22Rv1 (cell line): ENCODE data around the gene HDAC10.

Experiments used
- H3K27ac ChIP-seq: fragments of 450-650 bp; 2 replicates; pipeline ENCODE4 v1.5.1; 2017
- ZFX ChIP-seq: fragments of 450-650 bp; IDR thresholded peaks from 2 replicates; pipeline ENCODE4 v1.6.1; 2017; ENCODE audit warnings: antibody characterized with exemption, borderline replicate concordance
- TF ChIP-seq, protein P1 (sequence below): fragments of 450-650 bp; IDR thresholded peaks from 2 replicates; pipeline ENCODE4 v1.5.1; 2017; ENCODE audit warnings: mild to moderate bottlenecking

Gene HDAC10

DNA sequence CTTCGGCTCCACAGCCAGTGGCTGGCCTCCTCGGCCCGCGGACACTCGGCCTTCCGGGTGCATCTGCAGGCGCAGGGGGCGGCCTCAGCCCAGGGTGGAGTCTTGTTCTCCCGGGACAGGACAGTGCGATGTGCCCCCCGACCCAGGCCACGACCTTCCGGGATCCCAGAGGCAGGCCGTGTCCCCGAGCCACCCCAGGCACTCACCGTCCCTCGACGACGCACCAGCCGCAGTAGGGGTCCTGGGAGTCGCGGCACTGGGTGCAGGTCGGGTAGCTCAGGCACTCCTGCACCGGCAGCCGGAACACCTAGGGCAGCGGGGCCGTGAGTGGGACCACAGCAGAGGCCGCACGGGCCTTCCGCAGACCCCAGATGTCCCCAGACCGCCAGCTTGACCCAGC, 36.7 kb upstream of the HDAC10 start:
- TF ChIP-seq, protein P1, sequence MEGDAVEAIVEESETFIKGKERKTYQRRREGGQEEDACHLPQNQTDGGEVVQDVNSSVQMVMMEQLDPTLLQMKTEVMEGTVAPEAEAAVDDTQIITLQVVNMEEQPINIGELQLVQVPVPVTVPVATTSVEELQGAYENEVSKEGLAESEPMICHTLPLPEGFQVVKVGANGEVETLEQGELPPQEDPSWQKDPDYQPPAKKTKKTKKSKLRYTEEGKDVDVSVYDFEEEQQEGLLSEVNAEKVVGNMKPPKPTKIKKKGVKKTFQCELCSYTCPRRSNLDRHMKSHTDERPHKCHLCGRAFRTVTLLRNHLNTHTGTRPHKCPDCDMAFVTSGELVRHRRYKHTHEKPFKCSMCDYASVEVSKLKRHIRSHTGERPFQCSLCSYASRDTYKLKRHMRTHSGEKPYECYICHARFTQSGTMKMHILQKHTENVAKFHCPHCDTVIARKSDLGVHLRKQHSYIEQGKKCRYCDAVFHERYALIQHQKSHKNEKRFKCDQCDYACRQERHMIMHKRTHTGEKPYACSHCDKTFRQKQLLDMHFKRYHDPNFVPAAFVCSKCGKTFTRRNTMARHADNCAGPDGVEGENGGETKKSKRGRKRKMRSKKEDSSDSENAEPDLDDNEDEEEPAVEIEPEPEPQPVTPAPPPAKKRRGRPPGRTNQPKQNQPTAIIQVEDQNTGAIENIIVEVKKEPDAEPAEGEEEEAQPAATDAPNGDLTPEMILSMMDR: no peak
- TF ChIP-seq ZFX: no peak
- H3K27ac ChIP-seq: no peak overlapping the region

DNA sequence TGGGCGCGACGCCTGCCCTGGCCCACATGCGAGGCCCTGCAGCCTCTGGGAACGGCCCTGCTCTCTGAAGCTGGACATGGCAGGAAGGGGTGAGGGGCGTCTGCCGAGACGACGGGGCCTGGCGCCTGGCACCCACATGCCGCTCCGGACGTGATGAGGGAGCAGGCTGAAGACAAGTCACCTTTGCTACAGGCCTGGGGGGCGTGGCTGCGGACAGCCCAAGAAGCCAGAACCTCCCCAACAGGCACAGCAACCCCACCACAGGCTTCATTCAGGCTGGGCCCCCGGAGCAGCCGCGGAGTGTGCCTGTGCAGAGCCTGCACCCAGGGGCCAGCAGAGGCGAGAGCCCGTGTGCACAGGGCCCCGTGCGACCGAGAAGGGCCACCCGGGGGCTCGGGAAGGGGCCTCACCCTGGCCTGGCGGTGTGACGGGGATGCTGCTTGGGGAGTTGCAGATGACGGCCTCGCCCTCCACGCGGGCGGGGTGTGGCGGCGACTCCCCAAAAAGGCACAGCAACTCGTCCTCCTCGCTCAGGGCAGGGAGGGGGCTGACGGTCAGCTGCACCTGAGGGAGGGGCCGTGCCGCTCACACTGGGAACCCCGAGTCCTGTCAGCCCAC, 35.7 kb upstream of the HDAC10 start:
- H3K27ac ChIP-seq: no peak overlapping the region
- TF ChIP-seq, protein P1: no peak
- TF ChIP-seq ZFX: no peak

DNA sequence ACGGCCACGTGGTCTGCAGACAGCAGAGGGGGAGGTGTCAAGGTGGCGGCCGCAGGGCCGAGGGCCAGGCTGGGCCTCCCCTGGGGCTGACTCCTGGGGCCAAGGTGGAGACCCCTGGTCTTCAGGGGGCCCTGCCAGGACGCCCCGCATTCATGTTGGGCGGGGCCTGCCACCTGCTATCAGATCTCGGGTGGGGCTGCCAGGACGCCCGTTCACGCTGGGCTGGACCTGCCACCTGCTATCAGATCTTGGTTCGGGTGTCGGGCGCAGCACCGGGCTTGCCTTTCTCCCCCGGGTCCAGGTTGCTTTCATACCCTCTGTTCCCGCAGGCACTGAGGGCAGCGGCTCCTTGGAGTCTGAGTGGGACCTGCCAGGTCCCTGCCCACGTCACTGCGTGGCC, 35.2 kb upstream of the HDAC10 start:
- TF ChIP-seq ZFX: no peak
- TF ChIP-seq, protein P1: no peak

DNA sequence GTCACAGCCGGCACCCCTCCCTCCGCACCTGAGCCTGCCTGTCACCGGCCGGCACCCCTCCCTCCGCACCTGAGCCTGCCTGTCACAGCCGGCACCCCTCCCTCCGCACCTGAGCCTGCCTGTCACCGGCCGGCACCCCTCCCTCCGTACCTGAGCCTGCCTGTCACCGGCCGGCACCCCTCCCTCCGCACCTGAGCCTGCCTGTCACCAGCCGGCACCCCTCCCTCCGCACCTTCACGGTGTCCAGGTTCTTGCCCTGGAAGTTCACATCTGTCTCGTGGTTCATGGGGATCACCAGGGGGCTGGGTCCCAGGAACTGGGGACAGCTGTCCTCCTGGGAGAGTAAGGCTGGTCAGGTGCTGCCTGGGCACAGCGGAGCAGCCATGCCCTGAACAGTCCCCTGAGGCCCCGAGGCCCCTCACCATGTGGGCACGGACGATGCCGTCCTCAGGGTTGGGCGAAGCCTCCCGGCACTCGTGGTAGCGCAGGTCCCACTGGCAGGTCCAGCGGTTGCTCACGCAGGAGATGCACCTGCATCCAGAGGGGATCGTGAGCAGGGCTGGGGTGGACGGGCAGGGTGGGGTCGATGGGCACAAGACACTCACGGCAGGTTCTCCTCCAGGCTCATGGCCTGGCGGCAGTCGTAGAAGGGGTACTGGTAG, 34.6 kb upstream of the HDAC10 start:
- no peak overlapping the region for H3K27ac ChIP-seq
- TF ChIP-seq ZFX: no peak
- TF ChIP-seq, protein P1: no peak

More for the DNA sequence above, 35.2 kb upstream of the HDAC10 start:
- no peak overlapping the region for H3K27ac ChIP-seq

DNA sequence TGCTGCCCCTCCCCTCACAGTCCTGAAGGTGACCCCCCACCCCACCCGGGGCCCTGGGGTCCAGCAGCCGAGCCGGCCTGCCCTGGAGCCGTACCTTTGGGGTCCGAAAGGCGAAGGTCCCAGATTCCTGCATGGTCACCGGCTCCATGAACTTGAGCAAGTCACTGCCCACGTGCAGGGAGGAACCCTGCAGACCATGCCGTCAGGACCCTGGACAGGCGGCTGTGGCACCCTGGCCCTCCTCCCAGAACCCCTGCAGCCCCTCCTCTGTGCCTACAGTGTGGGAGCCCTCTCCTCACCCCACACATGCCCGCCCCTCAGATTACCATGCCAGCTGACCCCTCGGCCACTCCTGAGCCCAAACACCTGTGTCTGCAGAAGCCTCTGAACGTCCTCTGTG, 33.4 kb upstream of the HDAC10 start:
- TF ChIP-seq, protein P1: no peak
- no peak for TF ChIP-seq ZFX
- H3K27ac ChIP-seq: no peak overlapping the region

DNA sequence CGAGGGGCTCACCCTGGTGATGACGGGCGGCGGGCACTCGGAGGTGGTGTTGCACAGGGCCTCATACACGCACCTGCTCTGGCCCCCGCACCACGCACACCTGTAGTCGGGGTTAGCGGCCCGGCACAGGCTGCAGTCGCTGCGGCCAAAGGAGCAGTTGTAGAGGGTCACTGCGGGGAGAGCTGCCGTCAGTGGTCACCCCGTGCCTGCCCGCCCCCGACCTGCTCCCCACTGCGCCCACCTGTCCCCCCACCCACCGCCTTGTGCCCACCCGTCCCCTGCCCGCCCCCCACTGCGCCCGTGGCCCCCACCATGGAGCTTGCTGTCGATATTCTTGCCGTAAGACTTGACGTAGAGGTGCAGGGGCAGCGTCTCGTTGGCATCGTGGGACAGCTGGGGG, 32.8 kb upstream of the HDAC10 start:
- no peak overlapping the region for H3K27ac ChIP-seq
- TF ChIP-seq, protein P1: no peak
- TF ChIP-seq ZFX: no peak

DNA sequence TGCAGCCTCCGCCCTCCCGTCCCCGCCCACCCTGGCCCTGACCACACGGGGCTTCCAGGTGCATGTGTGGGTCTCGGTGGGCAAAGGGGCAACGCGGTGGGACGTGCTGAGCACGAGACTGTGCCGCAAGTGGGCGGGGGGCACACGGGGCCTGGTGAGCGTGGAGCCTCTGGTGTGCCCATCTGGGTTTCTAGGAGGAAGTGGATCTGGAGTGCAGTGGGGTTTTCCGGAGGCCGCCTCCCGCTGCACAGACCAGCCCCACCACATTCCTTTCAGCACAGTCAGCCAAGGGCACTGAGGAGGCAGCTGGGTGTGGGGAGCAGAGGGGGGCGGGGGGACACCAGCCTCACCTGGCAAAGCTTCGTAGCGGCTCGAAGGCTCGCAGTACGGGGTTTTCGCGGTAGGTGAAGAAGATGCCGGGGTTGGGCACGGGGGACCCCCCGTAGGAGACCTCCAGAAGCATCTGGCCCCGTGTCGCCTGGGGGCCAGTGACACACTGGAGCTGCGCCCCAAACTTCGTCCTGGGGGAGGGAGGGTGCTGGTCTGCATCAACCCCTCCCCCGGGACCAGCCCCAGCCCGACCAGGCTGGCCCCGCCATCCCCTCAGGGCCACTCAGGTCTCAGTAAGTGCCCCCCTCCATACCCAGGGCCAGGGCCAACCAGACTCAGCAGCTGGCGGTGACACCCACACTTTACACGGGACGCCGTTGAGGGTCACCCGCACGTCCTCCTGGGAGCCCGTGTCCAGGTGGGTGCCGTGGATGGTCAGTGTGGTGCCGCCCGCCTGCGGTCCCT, 31.5 kb upstream of the HDAC10 start:
- no peak overlapping the region for H3K27ac ChIP-seq
- TF ChIP-seq, protein P1: no peak
- TF ChIP-seq ZFX: no peak
